ENCODE results near the gene TUBB2A.
A peak's percentile ranks its signal among the peaks of the same experiment; 100 is the strongest.

DNA sequence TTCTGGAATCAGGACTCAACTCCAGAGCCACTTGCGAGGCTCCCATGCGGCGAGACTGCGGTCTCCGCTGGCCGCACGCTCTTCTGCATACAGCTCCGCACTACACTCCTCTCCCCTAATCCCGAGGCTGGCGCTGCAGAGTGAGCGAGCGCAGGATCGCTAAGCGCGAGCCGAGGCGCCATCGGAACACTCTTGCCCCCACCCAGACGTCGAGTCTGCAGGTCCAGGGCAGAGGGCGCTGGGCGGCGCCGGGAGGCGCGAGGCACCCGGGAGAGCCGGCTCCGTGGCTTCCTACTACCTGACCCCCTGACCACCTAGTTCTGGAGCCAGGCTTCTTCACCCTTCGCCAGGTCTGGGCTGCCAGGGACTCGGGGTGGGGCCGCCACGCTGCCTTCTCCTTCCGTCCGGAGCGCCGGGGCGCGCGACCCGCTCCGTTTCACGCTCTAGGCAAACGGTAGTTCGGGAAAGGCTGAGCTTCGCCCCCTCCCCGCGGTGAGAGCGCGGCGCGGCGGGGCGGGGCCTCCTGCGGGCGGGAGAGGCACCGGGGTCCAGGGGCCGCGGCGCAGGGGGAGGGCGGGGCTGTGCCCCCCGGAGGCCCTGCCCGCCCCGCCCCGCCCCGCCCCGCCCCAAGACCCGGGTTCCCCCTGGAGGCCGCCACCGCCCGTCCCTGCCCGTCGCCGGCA is 5.4 kb upstream of the TUBB2A start:
- TF ChIP-seq, protein P1, sequence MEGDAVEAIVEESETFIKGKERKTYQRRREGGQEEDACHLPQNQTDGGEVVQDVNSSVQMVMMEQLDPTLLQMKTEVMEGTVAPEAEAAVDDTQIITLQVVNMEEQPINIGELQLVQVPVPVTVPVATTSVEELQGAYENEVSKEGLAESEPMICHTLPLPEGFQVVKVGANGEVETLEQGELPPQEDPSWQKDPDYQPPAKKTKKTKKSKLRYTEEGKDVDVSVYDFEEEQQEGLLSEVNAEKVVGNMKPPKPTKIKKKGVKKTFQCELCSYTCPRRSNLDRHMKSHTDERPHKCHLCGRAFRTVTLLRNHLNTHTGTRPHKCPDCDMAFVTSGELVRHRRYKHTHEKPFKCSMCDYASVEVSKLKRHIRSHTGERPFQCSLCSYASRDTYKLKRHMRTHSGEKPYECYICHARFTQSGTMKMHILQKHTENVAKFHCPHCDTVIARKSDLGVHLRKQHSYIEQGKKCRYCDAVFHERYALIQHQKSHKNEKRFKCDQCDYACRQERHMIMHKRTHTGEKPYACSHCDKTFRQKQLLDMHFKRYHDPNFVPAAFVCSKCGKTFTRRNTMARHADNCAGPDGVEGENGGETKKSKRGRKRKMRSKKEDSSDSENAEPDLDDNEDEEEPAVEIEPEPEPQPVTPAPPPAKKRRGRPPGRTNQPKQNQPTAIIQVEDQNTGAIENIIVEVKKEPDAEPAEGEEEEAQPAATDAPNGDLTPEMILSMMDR (IDR thresholded peaks at IDR 0.05) = peak; percentile 30
- TF ChIP-seq ZFX (IDR thresholded peaks at IDR 0.05; ENCODE audit: borderline replicate concordance) = no peak

Data from 22Rv1 (cell line).